ENCODE measurements around the gene CD3G.

- TF ChIP-seq POLR2AphosphoS5 (IDR thresholded peaks at IDR 0.05) (no peak), POLR2A (IDR thresholded peaks at IDR 0.05) (no peak)
Observed at GRCh38 chr11:118353084-118353710, 9.1 kb downstream of the CD3G start.

Data from breast epithelium (tissue), 3 donors.